Measurements from ENCODE around the gene GTF2IRD1.
"Not testable (repeated sequence)": the region's sequence is repeated elsewhere in the genome, so short reads cannot be mapped to it uniquely, and the experiment has no call there.

GTF2IRD1 gene

DNA sequence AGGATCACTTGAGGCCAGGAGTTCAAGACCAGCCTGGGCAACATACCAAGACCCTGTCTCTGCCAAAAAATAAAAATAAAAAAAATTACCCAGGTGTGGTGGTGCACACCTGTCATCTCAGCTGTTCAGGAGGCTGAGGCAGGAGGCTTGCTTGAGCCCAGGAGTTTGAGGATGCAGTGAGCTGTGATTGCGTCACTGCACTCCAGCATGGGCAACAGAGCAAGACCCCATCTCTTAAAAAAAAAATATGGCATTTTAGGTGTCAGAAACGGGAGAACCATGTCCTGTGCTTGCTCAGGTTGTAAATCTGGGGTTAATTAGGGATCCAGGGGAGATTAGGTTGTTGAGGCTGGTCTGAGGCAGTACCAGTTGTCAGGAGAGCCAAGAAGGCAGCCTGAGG is 64.9 kb downstream of the GTF2IRD1 start:
- no peak for DNase-seq

DNA sequence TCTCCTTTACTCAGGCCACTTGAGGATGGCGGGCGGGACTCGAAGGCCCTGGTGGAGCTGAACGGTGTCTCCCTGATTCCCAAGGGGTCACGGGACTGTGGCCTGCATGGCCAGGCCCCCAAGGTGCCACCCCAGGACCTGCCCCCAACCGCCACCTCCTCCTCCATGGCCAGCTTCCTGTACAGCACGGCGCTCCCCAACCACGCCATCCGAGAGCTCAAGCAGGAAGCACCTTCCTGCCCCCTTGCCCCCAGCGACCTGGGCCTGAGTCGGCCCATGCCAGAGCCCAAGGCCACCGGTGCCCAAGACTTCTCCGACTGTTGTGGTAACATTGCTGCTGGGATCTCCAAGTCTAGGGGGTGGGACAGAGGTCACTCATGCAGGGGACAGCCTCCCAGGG is 65.7 kb downstream of the GTF2IRD1 start:
- DNase-seq, result no peak

- DNase-seq, result no peak
Measured at GRCh38 chr7:74521855-74522254, 68.1 kb downstream of the GTF2IRD1 start.

DNA sequence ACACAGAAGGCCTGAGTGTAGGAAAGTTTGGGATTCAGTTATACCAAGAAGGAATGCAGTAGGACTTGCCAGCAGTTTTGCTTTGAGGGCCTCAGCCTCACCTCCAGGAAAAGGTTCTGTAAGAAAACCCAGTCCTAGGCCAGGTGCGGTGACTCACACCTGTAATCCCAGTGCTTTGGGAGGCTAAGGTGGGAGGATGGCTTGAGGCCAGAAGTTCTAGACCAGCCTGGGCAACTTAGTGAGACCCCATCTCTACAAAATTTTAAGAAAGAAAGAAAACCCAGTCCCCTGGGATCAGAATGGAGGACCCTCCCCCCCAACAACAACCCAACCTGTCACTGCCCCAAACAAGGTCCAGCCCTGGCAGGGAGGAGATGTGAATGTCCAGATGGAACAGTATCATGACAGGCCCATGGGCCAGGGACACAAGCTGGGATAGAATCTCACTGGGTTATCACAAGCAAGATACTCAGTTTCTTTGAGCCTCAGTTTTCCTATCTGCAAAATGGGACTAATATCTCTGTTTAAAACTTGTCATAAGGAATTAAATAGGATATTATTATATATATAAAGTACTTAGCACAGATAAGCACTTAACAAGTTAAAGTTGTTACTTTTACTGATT is 68.7 kb downstream of the GTF2IRD1 start:
- no peak for DNase-seq

DNA sequence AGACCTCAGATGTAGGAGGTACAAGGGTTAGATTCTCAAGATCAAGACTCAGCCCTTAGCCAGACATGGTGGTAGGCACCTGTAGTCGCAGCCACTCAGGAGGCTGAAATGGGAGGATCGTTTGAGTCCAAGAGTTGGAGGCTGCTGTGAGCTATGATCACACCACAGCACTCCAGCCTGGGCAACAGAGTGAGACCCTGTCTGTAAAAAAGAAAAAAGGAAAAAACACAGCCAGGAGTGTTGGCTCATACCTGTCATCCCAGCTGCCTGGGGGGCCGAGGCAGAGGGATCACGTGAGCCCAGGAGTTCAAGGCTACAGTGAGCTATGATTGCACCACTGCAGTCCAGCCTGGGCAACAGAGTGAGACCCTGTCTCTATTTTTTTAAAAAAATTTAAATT is 69.3 kb downstream of the GTF2IRD1 start:
- DNase-seq, result no peak

- DNase-seq, result no peak
Measured at GRCh38 chr7:74525140-74525539, 71.4 kb downstream of the GTF2IRD1 start.

GRCh38 chr7:74525881-74526280 is 72.2 kb downstream of the GTF2IRD1 start:
- no peak for DNase-seq

- DNase-seq, result no peak
Measured at GRCh38 chr7:74526780-74527179, 73.1 kb downstream of the GTF2IRD1 start.

DNA sequence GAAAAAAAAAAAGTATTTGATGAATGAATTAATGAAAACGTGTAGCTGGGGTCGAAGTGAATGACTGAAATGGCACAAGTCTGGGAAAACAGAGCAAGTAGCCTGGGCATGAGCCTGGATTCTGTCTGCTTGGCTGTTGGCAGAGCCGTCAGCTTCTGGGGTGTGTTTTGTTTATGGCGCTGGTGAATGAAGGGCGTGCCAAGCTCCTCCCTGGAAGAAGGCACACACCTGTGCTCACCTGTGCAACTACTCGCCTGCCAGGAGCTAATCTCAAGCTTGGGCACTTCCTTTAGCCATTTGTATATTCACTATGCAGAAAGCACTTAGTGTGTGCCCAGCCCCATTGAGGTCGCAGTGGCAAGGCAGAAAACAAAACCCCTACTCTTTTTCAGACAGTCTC is 74.1 kb downstream of the GTF2IRD1 start:
- no peak for DNase-seq

DNA sequence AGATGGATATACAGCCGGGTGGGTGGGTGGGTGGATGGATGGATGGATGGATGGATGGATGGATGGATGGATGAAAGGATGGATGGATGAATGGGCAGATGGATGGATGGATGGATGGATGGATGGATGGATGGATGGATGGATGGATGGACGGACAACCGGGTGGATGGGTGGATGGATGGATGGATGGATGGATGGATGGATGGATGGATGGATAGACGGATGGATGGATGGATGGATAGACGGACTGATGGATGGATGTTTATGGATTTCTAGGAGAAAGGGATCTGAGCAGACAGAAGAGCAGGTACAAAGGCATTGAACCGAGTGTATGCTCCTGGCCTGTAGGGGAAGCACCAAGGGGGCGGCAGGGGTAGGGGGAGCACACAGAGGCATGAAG is 75.1 kb downstream of the GTF2IRD1 start:
- DNase-seq, result not testable (repeated sequence)

DNA sequence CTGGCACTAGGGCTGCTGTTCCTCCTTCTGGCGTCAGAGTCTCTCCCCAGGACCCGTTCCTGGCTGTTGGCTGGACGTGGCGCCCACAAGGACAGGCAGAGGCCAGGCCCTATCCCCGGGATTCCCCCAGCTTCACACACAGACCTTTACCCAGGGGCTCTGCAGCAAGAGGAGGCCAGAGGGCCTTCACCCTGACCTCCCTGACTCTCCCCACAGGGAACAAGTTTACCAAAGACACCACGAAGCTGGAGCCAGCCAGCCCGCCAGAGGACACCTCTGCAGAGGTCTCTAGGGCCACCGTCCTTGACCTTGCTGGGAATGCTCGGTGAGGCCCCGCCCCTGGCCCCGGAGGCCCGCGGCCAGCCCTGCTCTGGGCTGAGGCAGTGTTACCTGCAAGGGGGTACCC is 82.2 kb downstream of the GTF2IRD1 start:
- no peak for DNase-seq

DNA sequence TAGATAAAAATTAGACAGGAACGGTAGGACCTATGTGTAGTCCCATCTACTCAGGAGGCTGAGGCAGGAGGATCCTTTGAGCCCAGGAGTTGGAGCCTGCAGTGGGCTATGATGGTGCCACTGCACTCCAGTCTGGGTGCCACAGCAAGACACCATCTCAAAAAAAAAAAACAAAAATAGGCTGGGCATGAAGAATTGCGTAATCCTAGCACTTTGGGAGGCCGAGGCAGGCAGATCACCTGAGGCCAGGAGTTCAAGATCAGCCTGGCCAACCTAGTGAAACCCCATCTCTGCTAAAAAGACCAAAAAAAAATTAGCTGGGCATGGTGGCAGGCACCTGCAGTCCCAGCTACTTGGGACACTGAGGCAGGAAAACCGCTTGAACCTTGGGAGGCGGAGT is 88.2 kb downstream of the GTF2IRD1 start:
- DNase-seq, result not testable (repeated sequence)

GRCh38 chr7:74542558-74543117 is 88.9 kb downstream of the GTF2IRD1 start:
- no peak for DNase-seq

DNA sequence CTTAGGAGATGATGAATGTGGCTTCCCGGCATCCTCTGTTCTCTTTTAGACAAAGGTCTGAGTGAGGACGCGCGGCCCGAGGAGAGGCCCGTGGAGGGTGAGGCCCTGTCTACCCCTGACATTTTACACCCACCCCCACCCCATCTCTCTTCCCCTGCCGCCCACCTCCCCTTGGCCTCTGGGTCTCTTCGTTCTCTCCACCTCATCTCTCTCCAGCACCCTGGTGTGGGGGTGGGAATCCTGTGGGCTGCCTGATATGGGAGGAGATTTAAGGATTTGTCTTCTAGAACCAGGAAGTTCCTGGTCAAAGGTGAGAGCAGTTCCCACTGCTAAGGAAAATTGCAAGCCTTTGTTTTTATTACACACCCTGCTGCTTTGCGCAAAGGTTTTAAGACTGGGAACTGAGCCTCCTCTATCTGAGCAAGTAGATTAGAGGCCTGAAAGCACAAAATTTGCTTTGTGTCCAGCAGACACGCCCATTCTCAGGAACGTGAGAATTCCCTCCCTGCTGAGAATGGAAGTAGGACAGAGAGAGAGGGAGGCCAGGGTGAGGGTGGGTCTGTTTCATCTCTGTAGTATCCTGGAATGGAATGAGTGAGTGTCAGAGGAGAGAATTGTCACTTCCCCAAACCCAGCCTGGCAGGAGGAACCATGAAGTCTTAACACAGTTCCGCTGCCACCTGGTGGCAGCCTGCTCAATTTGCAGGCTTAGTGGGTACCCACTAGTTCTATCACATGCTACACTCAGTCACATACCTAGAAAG is 91.2 kb downstream of the GTF2IRD1 start:
- DNase-seq, result peak; percentile 94

DNA sequence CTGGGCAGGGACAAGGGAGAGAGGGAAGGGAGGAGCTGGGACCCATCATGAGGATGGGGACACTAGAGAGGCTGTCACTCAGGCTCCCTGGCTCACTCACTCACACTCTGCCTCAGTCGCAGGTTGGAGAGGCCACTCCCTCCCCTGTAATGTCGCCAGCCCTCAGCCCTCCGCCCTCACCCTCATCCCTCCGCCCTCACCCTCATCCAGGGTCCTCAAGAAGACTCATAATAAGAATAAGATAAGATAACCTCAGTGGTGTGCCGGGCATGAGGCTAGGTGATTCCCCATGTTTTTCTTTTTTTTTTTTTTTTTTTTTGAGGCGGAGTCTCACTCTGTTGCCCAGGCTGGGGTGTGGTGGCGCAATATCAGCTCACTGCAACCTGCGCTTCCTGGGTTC is 92.2 kb downstream of the GTF2IRD1 start:
- no peak for DNase-seq

DNA sequence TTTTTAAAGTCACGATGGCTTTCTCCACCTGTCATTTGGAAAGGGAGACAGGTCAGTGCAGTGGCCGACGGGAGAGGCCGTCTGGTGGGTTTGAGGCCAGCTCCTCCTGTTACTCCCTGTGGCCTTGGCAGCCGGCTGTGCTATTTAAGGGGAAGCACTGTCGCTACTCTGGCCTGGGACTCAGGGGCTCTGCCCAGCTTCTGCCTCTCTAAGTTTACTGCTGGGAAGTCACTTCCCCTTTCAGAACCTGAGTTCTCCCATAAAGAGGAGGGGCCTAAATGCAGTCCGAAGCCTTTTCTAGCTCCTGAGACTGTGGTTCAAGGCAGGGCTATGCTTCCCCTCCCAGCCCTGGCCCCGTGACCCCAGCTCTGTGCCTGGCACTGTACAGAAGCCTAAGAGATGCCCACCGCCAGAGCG is 99.9 kb downstream of the GTF2IRD1 start:
- peak; percentile 85 for DNase-seq

GRCh38 chr7:74554178-74554577 is 100.5 kb downstream of the GTF2IRD1 start:
- no peak for DNase-seq

DNA sequence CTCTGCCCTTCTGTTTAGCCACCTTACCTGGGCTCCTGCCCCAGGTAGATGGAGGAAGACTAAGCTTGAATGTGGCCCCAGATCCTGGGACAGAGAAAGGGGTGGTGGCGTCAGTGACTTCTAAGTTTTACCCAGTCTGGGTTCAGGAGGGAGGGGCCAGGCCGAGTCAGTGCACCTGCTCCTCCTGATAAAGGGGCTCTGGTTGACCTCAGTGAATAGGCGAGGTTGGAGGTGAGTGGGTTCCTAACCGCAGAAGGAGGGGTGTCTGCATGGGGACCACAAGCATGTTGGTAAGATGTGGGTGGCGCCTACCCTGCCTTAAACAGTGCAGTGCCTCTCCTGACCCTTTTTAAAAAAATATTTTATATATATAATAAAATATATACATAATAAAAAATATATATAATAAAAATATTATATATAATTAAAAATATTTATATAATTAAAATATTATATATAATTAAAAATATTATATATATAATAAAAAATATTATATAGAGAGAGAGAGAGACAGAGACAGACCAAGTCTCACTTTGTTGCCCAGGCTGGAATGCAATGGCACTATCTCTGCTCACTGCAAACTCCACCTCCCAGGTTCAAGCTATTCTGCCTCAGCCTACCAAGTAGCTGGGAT is 106.5 kb downstream of the GTF2IRD1 start:
- no peak for DNase-seq

DNA sequence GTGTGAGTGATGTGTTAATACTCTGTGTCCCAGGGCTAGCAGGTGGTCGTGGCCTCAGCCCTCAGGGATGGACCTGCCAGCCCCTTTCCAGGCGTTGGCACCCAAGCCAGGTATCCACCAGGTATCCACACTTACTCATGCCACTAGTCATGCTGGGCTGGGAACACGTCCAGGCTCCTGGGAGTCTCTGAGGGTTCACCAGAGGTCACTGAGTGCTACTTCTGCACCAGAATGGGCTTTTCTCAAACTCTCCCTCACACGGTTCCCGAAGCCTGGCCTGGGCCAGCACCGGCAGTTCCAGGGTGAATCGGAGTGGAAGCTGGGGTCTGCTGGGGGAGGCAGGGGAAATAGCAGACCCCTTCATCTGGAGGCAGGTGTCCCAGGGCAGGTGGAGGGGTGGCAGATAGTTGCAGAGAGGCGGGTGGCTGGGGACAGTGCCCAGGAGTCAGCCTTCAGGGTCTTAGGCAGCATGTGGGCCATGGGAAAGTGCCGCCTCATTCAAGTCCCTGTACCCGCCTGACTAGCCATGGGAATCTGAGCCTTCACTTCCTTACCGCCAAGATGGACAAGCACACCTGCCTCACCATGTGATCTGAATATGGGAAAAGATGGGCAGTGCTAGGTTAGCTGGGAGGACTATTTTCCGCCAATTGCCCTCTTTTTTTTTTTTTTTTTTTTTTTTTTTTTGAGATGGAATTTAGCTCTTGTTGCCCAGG is 108.3 kb downstream of the GTF2IRD1 start:
- no peak for DNase-seq

GRCh38 chr7:74563639-74564038 is 109.9 kb downstream of the GTF2IRD1 start:
- not testable (repeated sequence) for DNase-seq

DNA sequence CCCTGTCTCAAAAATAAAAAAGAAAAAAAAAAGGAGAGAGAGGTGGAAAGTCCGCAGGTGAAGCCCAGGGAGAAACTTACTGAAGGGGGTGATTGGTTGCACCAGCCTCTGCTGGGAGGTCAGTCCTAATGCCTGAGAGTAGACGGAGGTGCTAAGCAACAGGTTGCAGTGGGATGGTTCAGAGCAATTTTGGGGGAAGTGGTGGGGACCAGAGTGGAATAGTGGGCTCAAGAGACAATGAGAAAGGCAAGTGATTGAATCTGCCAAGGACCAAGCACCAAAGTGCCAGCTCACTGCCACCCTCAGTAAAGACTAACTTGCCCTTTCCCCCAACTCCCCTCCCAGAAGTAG is 113.6 kb downstream of the GTF2IRD1 start:
- no peak for DNase-seq

GRCh38 chr7:74568658-74569057 is 115.0 kb downstream of the GTF2IRD1 start:
- DNase-seq, result peak; percentile 52

GRCh38 chr7:74569501-74570075 is 115.9 kb downstream of the GTF2IRD1 start:
- peak; percentile 96 for DNase-seq

Measured in OCI-M1 (cell line).